ENCODE results near the gene NR2F1-AS1.

The NR2F1-AS1 gene

DNA sequence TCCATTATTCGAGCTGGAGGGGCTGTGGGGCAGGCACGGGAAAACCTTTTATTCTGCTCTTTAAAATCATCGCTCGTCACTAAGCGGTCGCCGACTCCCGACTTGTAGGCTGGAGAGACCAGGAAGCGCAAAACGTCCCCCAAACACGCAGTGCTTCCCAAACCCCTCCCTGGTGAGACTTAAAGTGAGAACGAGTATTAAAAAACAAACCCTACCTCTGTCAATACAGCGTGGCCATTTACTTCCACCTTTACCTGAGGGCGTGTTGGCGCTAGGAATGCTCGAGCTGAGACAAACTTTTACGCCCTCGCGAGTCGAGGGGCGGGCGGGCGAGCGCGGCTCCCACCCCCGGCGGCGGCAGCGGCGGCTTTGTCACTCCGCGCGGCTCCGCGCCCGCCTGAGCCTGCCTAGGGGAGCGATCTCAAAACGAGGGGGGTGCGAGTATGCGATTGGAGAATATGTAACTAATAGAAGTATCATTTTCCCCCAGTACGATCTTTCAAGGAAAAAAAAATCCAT is at the start of gene NR2F1-AS1:
NR2F1-AS1 (minus strand) TSS at position 293 of the 519 bp plus-strand sequence.
- DNase-seq = no peak

DNA sequence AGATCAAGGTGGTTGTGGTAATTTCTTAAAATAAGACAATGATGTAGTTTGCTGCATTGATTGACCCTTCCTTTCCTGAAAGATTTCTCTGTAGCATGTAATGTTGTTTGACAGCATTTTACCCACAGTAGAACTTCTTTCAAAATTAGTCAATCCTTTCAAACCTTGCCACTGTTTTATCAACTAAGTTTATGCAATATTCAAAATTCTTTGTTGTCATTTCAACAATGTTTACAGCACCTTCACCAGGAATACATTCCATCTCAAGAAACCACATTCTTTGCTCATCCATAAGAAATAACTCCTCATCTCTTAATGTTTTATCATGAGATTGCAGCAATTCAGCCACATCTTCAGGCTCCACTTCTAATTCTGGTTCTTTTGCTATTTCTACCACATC is 45.8 kb upstream of the NR2F1-AS1 start:
- no peak for DNase-seq

DNA sequence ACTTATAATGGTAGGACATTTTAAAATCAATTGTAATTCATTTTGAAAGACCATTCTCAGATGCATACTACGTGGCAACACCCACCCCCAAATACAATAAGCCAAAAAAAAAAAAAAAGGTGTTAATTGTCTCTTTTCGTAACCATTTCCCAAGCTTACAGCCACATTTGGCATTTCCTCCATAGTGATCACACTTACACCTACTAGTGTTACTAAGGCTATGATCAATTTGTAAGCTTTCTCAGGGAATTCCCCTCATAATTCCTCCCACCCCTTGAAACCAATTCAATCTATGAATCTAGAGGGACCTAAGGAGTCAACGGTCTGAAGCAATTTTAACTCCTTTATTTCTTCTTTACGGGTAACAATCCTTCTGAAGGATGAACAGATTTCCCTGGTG is 42.1 kb upstream of the NR2F1-AS1 start:
- no peak for DNase-seq

DNA sequence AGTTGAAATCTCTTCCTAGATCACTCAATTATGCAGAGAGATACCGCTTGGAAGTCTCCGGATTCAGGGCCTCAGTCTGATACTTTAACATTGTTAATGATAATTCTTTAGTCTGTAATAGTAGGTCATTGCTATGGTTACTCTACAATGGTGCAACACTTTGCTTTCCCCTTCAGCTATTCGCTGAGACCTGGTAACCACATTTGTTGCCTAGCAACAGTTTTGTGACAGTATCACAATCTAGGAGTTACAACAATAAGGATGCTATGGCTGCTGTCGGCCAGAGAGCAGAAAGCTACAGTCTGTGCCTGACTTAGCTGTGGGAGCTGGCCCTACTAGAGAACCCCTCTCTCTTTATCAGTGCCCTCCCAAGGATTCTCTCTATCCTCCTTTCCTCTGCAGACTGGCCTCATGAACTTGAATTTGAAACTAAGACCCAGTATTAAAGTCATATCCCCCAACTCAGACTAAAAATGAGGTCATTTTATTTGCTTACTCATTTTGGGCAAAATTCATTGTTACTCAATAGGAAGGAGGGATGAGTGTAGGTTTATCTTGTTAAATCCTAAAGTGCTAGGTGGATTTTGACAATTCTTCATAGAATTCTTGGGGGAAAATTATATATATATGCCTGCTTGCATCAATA is 41.3 kb upstream of the NR2F1-AS1 start:
- DNase-seq = peak; percentile 50

DNA sequence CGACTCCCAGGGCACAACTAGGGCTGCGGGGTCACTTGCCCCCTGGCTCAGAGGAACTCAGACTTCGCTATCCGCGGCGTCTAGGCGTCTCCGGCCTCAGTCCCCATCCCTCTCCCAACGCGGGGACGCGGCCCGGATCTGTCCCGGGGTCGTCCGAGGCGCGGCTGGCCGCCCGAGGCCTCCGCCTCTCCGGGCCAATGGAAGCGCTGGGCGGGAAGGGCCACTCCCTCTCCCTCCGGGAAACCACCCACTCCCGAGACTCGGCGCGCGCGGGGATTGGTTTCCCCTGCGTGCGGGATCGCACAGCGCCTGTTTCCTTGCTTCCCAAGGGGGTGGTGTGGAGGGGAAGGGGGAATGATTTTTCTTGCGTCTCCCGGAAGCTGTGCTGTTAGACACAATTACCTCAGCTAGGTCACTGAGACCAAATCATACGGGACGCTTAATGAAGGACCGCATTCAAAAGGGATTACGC is 40.3 kb upstream of the NR2F1-AS1 start:
- DNase-seq = peak; percentile 74

DNA sequence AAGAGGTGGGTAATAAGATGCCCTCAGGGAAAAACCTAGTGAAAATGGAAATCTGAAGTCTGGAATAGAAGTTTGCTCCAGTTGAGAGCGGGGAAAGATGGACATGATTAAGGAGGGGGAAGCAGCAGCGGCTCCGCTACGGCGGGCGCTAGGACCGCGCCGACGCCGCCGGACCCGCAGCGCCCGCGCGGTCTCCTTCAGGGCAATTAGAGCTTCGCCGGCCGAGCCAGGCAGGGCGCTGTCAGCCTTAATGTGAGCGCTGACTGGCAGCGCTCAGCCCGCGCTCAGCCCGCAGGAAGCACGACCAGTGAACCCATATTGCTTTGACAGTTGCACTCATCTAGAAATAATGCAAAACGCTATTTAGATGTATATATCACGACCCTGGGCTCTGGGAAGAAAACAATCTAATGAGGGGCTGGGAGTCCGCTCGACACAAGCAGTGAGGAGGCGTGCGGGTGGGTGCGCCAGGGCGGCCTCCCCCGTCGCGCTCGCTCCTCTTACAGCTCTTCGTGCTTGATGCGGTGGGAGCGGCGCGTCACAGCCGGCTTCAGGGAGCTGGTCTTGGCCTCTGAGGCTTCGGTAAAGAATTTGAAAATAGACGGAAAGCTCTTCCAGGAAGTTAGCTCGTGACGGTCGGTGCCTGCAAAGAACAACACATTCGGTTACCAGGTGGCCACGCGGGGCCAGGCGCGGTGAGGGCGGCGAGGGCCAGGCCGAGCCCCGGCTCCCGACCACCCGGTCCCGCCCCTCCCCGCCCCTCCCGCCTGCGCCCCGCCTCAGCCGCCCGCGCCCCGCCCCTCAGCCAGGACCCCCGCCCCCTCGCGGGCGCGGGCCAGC is 39.7 kb upstream of the NR2F1-AS1 start:
- peak; percentile 53 for DNase-seq

DNA sequence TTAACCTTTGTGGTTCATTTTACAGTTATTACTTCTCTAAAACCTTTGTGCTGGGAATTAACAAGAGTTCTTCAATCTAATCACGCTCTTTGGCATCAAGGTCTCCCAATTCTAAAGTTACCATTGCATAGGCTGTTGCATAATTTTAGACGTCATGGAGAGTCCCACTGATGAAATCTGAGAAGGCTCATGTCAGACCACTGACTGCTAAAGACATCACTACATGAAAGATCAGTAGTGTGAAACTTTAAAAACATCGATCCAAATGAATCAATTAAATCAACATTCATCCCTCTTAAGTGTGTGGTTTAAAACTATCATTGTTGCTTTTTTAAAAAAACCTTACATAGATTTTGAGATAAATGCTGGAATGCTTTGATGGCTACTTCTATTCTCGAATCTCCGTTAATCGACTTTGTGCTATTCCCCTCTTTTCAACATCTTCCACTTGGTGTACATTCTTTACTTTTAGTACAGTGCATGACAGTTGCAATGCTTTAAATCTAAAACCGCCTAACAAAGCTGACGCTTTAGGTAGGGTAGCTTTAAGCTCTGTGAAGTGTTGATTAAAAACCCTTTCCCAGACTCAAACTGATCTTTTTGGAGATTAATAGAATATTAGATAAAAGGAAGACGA is 35.6 kb upstream of the NR2F1-AS1 start:
- no peak for DNase-seq

DNA sequence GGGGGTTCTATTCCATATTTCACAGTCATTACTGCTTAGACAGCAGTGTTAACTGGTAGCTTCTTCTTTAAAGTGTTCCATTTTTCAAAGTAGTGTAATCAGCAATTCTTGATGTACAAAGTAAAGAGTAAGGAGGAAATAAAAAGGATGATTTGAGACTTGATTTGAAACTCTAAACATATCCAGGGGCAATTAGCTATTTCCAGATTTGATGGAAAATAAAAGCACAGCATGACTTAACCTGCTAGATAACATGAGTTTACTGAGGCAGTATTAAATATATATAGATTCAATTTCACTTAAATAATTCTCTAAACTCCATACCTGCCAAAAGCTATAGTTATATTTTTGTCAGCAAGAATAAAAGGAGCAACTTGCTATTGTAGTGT is 31.8 kb upstream of the NR2F1-AS1 start:
- no peak for DNase-seq

DNA sequence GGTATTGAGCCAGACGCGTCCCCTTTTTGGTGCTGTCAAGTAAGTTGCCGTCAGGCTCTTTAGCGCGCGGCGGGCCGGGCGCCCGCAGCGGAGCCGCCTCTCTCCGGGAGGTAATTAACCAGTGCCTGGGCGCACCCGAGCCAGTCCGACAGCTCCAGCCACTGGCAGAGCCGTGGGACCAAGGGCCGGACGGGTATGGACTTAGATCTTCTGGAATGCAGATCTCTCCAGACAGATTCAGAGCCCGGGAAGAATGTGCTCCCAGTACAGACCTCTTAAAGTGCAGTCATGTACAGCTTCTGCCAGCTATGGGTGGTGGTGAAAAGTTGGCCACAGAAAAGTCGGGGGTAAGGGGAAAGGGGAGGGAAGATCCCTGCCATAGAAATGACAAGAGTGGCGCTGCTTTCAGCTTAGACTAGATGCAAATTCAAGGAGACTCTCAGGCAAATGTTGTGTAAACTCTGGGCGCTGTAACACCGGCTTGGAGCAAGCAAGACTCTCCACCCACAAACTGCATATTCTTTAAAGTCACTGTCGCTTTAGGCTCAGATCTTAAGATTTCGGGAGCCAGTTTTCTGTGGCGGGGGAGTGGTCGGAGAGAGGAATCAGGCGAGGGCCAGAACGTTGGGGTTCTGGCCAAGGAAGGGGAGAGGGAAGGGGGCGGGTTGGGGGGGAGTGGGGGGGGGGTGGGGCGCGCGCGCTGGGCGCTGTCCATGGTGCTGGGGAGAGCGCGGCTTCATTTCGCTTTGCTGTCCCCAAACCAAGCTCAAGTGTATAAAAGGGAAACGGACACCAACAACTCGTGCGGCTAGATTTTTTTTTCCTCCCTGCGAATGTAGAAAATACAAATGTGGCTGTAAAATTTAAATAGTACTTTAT is 31.2 kb upstream of the NR2F1-AS1 start:
- no peak for DNase-seq

DNA sequence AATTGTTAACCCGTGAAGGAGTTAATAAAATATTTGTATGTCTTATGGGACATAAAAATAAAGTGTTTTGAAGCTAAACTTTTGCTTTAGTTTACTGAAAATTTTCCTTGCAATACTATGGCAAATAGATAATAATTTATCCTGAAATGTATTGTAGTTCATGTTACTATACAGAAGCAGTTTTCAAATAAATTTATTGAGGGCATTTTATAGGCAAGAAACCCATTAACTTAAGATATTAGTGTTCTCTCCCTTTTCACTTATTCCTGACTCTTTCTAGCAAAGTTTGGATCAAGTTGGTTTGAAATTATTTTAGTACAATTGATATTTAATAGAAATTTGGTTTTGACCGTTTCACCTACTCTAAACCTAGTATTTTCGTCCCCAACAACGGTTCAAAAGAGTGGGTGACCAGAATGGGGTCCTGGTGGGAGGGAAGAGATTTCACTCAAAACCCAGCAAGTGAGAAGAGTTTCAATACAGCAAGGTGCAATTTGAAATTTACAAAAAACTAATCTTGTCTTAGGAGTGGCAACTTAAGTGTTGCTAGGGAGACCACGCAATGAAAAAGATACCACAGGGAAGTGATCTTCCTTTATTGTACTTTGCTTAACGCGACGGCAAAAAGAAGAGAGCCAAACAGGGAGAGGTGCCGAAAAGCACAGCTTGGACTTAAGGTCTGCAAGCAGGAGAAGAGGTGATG is 30.4 kb upstream of the NR2F1-AS1 start:
- DNase-seq = no peak

DNA sequence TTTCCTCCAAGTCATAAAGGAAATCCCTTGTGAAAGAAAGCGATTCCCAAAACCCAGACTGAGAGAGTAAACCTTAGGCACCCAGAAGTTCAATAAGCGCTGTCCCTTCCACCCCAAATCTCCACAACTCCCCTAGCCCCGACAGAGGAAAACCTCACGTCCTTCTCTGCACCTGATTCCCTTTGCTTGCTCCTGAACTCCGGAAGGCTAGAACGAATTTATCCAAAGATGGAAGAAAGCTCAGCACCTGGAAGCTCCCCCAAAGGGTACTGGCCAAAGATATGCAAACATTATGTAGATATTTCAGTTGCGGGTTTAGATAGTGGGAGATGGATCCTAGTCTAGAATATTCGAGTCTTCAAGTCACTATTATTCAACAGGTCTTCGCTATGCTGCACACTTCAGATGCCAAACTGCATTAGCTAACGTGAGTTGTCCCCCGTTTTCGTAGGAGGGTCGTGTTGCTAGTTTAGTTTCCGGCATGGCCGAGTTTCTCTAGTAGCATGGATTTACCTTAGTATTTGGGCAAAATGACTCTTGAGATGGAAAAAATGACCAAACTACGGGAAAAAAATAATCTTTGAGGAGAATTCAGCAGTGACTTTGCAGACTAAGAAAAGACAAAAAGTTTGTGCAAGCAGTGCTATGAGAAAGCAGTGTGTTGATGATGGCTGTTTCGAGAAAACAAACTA is 29.7 kb upstream of the NR2F1-AS1 start:
- DNase-seq = no peak

DNA sequence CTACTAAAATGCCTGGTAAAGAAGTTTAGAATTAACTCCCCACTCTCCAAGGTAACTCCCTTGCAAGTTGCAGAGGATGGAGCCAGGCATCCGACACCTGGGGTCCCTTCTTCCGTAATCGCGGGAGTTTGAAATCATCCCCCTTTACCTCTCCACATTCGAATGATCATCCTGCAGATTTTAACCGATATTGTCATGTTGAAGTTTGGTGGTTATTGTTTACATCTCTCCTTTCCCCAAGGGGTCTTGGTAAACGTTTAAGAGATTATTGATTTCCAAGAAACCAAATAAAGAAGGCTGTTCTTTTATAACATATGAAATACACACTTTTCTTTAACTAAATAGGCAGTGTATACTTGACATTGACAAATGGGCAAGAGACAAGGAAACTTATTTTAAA is 28.7 kb upstream of the NR2F1-AS1 start:
- DNase-seq = no peak

DNA sequence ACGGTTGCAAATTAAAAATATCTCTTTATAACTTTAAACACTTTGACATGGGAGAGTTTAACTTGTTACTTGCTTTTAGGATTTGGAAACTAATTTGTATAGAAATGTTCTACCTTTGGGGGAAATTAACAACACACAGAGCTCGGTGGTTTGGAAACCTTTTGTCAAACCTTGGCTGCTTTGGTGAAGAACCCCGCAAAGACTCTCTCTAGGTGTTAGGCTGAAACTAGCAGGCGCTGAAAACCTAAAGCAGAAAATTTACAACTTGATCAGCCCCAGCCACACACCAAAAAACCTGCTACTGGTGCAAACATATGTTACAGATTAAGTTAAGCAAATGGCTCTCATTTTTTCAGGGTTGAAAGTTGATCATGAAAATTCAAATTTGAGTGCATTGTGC is 27.8 kb upstream of the NR2F1-AS1 start:
- no peak for DNase-seq

DNA sequence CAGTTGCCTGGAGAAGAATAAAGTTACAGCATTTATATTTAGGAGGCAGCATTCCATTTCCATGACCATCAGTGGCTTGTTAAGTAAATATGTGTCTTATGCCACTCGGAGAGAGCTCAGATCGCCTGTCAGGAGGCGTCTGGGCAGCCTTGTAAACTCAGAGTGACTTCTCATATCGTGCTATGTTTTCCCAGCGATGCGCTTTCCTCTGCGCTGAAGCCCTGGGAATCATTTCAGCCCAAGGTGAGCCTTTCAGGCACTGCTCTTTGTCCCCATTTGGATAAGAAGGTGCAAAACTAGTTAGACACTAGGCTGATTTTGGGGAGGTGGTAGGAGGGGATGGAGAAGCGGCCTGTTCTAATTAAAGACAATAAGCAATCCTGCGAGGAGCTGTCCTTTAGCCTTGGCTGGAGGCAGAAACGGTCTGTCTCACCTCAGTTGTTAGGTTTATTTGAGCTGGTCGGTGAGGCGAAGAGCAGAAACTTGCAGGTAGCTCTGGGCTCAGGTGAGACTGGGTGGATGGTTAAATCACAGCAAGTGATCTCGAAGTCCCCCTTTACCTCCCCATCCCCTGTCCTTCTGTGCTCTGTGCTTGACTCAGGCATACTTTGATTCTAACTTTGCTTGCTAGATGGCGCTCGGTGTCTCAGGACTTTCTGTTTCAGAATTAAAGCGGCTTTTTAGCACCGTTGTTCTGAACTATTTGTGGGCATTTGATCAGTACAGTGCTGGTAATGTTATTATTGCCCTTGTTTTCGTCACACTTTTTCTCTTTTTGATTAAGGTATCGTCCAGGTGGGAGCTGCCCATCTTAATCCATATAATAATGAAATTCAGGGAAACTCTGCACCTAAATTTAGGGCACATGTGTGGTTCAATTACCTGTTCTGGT is 26.6 kb upstream of the NR2F1-AS1 start:
- peak; percentile 82 for DNase-seq

DNA sequence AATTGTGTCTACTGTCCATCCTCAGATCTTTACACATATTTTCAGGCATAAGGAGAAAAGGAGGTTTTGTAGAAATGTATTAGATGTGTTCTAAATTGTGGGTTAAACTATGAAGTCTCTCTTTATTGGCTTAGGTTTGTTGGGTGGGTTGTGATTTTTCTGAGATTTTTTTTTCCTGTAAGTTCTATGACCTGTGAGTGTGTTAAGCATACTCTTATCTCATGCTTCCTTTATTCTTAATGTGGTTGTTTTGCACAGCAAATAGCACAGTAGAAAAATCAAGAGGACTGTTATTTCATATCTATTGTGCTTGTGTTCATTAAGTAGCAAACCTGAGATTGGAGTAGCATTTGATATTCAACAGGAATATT is 25.3 kb upstream of the NR2F1-AS1 start:
- no peak for DNase-seq

DNA sequence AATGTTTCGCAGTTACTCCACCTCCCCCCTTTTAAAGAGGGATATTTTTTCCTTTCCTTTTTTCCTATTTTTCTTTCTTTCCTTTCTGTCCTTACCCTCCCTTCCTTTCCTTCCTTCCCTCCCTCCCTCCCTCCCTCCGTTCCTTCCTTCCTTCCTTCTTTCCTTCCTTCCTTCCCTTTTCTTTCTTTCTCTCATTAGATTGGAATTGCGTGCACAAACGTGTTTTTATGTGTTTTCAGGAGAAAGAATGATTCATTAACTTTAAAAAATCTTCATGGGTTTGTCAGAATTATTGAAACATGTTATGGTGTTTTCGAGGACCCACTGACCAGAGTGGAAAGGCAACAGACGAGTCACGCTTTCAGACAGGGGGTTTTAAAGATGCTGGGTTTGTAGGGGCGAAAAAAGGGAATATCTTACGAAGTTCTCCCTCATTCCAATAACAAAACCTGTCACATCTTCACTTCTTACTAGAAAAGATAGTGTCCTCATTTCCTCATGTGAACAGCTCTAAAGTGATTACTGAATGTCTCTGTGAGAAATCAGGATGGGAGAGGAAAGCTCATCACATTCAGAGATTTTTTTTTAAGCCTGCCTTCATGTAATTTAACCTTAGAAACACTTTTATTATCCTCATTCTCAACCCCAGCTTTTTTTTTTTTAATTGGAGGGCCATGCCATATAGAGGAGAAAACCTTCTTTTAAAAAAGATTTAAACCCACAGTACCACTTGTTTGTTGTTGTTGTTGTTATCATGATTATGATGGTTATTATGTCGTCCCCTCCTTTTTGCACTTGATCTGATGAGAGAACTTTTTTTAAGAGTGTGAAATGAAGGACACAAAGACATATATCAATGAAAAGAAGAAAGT is 23.9 kb upstream of the NR2F1-AS1 start:
- DNase-seq = no peak

DNA sequence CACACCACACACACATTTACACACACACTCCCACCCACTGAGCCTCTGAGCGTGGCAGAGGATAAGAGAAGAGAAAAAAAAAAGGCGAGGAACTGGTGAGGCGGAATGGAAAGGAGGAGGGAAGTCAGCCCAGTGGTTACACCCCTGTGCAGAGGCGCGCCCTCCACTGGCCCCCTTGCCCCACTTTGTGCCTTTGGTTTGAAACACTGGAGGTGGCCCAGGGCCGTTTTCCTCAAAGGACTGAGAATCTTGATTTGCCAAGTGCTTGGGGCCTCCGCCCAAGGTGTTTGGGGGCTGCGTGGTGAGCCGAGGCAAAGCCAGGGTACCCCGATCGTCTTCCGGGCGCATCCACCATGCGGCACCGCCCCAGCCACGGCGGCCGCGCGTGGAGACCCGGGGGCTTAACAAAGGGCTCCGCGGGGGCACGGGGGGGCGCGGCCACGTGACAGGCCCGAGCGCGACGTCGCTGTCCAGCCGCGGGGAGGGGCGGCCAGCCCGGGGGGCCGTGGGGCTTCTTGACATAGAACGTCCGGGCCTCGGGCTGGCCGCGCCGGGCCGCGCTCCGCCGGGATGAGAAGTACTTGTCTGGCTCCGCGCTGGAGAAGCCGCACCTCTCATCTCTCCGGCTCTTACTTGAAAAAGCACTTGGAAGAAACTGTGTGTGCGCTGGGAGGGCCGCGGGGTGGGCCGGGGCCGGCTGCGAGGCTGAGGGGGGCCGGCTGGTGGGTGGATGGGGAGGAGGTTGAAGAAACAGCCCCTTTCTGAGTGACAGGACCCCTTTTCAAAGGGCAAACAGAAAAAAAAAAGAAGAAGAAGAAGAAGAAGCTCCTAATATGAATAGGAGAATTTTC is 23.0 kb upstream of the NR2F1-AS1 start:
- DNase-seq = no peak

DNA sequence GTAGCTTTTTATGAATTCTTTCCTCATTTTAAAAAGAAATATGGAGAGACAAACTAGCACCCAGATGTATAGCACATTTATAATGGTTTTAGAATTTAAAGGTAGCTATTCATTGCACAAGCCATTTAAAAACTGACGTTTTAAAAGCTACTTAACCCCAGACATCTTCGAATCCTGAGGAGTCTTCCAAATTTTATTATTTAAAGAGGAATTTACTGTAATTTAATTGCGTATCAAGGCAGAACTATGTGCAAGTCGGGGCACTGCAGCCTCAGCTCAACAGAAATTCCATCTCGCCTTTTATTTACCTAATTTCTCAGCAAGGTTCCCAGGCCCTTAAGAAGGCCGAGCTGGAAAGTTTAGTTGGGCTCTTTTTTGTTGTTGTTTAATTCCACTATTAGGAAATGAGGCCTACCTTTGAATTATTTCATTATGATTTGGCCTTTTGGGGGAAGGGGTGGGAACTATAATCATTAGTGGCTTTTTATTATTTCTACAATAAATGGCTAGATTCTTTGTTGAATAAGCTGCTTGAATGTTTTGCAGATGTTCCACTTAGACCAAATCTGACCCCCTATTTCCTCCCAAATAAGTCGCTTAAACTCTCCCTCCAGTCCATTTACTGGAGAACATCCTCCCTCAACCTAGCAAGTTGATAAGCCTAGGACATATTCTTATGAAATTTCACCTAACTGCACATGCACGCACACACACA is 22.2 kb upstream of the NR2F1-AS1 start:
- DNase-seq = no peak
